IgD-negative memory B cell (primary cell): ENCODE data around the gene ACAA2. TPM values are rescaled to one million over a fixed set of nuclear protein-coding genes. Genes with fewer than 3 reads are reported as not detected.
"Not testable (repeated sequence)": the region's sequence is repeated elsewhere in the genome, so short reads cannot be mapped to it uniquely, and the experiment has no call there.

ENCODE experiments used
- H3K27ac Mint-ChIP-seq, 3 donors: one replicate each; pipeline ENCODE4 v1.8.0; 2020 to 2022; ENCODE audit warnings: mild to moderate bottlenecking in 3 of 3, mixed read lengths in 3 of 3, moderate library complexity in 1 of 3
- H3K27me3 Mint-ChIP-seq: one replicate; pipeline ENCODE4 v1.8.0; 2021; ENCODE audit warnings: mixed read lengths
- H3K36me3 Mint-ChIP-seq: one replicate; pipeline ENCODE4 v1.8.0; 2020; ENCODE audit warnings: mild to moderate bottlenecking, mixed read lengths
- H3K4me1 Mint-ChIP-seq, 3 donors: one replicate each; pipeline ENCODE4 v1.8.0; 2020 to 2022; ENCODE audit warnings: mixed read lengths in 3 of 3, mild to moderate bottlenecking in 1 of 3
- H3K4me3 Mint-ChIP-seq, 4 donors: one replicate each; pipeline ENCODE4 v1.8.0; 2020 to 2022; ENCODE audit warnings: mild to moderate bottlenecking in 4 of 4, mixed read lengths in 4 of 4, moderate library complexity in 3 of 4
- H3K9me3 Mint-ChIP-seq, 3 donors: one replicate each; pipeline ENCODE4 v1.8.0; 2020 to 2021; ENCODE audit warnings: mixed read lengths in 3 of 3, mild to moderate bottlenecking in 1 of 3
- polyA plus RNA-seq: library from polyadenylated mRNA; unstranded; fragments of 300-500 nt; fragmentation: Illumina TruSeq; gene quantifications from one replicate; pipeline ENCODE4 v1.2.3, GENCODE V29; 2021

Gene ACAA2
- polyA plus RNA-seq, 1 donor from 2014 or later, result 41.7 TPM

DNA sequence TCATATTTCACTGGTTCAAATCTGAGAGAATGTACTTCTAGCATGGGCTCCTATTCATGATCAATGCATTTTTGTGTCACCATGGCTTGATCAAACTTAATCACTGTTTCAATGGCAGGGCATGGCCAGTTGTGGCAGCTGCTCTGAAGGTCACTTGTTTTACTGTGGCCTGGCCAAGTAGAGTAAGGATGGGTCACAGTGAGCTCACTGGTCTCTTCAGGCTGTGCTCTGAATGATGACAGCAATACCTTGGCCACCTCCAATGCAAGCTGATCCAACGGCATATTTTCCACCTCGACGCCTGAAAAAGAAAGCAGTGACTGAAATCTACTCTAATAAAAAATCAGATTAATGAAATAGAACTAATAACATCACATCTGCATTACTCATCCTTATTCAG is 29.7 kb downstream of the ACAA2 start:
- H3K4me3 Mint-ChIP-seq, H3K27me3 Mint-ChIP-seq, H3K9me3 Mint-ChIP-seq, H3K27ac Mint-ChIP-seq, H3K4me1 Mint-ChIP-seq: not testable (repeated sequence)
- peaks cover 28% of the 10 kb centered on the region for H3K36me3 Mint-ChIP-seq

DNA sequence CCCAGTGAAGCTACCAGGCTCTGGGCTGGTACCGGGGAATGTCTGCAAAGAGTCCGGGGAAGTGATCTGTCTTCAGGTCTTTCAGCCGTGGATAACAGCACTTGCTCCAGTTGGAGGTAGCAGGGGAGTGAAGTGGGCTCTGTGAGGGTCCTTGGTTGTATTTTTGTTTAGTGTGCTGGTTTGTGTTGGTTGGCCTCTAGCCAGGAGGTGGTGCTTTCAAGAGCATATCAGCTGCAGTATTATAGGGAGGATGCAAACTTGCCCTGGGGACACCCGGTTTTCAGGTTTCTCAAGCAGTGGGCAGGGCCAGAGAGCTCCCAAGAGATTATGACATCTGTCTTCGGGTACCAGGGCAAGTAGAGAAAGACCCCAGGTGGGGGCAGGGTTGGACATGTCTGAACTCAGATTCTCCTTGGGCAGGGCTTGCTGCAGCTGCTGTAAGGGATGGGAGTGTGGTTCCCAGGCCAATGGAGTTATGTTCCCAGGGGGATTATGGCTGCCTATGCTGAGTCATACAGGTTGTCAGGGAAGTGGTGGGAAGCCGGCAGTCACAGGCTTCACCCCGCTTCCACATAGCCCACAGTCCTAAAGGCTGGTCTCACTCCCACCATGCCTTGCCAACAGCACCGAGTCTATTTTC is 34.4 kb downstream of the ACAA2 start:
- Mint-ChIP-seq H3K27ac (no peak overlapping the region), H3K4me1 (no peaks in the 10 kb centered on the region), H3K27me3 (no peaks in the 10 kb centered on the region), H3K4me3 (no peak overlapping the region), H3K9me3 (peaks cover 13 to 20% (median 15%) of the 10 kb centered on the region in 3 donors), H3K36me3 (peaks cover 23% of the 10 kb centered on the region)

DNA sequence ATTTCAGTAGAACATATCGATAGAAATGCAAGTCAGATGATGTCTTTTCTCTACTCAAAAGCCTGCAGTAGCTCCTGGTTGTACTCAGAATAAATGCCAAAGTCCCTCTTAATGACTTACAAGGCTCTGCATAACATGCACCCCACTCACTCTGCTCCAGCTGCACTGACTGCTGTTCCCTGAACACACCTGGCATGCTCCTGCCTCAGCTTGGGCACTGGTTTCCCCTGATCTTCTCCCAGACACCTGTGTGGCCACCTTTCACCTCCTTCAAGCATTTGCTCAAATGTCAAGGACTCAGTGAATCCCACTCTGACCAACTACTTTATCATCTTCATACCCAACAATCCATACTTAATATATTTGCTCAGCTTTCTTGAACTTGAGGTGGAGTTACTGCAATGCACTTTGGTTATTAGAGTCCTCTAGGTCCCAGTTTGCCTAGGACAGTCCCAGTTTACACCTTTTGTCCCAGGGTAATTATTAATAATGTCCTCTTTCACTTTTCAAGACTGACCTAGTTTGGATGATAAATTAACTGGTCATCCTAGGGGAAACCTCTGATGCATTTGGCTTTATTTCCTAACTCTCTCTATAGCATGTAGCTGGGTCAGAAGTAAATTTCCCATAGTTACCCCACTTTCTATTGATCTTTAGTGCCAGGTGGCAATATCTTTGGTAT is 44.1 kb downstream of the ACAA2 start:
- Mint-ChIP-seq H3K27me3 (peaks cover 2% of the 10 kb centered on the region), H3K4me3 (no peak overlapping the region), H3K9me3 (no peaks in the 10 kb centered on the region), H3K4me1 (no peaks in the 10 kb centered on the region), H3K27ac (no peak overlapping the region), H3K36me3 (no peaks in the 10 kb centered on the region)

DNA sequence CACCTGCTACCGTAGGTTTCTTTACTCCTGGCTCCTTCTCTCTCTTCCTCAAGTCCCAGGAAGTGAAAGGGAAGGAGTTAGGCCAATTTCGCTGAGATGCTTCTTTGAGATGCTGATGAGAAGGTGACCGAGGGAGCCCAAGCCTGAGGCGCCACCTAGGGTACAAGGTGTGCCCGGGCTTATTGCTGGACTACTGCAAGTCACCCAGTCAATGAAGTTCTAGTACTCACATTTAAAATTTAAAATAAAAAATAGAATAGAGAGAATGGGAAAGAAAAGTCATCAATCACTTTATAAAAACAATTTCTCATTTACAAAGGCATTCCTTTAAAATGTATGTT is 45.3 kb downstream of the ACAA2 start:
- no peaks in the 10 kb centered on the region for H3K9me3 Mint-ChIP-seq
- H3K4me3 Mint-ChIP-seq, result no peak overlapping the region
- H3K27me3 Mint-ChIP-seq, result peaks cover 2% of the 10 kb centered on the region
- H3K4me1 Mint-ChIP-seq, result no peaks in the 10 kb centered on the region
- H3K36me3 Mint-ChIP-seq, result no peaks in the 10 kb centered on the region
- no peak overlapping the region for H3K27ac Mint-ChIP-seq

DNA sequence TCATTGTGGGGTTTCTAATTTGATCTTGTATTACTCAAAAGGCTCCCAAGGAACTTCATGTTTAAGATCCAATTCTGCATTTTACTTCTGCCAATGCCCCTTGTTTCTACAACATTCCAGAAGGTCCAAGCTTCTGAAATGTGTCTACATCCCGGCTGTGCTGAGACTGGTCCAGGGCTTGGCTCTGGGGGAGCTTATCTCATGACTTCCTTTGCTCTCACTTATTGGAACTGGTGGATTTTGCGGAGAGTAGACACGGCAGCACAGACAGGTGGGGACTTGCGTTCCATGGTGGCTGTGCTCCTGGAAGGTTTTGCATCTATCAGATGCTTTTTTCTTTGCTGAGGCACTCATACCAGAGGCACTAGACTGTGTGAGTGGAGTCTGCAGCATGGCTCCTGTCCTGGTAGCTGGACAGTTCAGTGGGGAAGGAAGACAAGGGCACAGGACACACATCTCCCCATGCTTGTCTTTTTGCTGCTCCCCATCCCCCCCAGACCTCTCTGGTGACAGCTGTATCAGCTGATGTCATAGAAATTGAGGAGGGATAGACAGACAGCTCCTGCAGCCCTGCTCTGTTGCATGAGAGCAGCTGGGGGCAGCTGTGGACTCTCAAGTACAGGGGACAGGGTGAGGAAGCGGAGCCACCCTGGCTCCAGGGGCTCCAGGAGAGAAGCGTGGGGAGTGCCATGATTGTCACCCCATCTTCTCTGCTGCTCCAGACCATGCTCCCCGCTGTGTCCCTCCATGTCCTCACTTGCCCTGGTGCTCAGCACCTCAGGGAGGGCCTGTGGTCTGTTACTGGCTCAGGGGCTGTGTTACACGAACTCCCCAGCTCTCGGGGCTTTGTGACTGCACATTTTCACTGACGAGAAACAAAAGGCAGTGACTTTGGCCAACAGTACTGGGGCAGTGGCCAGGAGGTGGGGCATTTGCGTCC is 46.0 kb downstream of the ACAA2 start:
- Mint-ChIP-seq H3K27ac (no peak overlapping the region), H3K4me1 (no peaks in the 10 kb centered on the region), H3K27me3 (peaks cover 2% of the 10 kb centered on the region), H3K36me3 (no peaks in the 10 kb centered on the region), H3K4me3 (no peak overlapping the region), H3K9me3 (no peaks in the 10 kb centered on the region)

GRCh38 chr18:49766646-49767045 is 46.7 kb downstream of the ACAA2 start:
- Mint-ChIP-seq H3K4me3 (no peak overlapping the region), H3K4me1 (no peaks in the 10 kb centered on the region), H3K27me3 (peaks cover 2% of the 10 kb centered on the region), H3K36me3 (no peaks in the 10 kb centered on the region), H3K27ac (no peak overlapping the region), H3K9me3 (no peaks in the 10 kb centered on the region)

- peaks cover 2% of the 10 kb centered on the region for H3K27me3 Mint-ChIP-seq
- H3K36me3 Mint-ChIP-seq, result no peaks in the 10 kb centered on the region
- no peak overlapping the region for H3K4me3 Mint-ChIP-seq
- H3K9me3 Mint-ChIP-seq, result no peaks in the 10 kb centered on the region
- no peaks in the 10 kb centered on the region for H3K4me1 Mint-ChIP-seq
- H3K27ac Mint-ChIP-seq, result no peak overlapping the region
These were observed 49.3 kb downstream of the ACAA2 start for GRCh38 chr18:49764032-49764431.

DNA sequence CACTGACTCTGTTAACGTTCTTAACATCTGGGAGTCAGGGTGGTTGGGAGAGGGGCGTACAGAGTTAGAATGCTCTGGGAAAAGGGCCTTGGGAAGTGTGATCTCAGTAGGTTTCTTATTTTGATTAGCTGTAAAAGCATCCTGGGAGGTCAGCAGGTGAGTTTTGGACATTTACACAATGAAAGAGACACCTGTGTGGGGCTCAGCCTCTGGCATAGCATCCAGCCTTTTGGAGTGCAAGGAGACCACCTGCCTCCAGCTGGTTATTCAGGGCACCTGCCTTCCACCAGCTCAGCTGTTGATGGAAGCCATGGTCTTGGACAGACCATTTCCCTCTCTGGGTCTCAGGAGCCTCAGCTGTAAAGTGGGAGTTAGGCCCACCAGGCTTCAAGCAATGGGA is 49.7 kb downstream of the ACAA2 start:
- H3K27ac Mint-ChIP-seq, result no peak overlapping the region

GRCh38 chr18:49762191-49763077 is 50.9 kb downstream of the ACAA2 start:
- no peak overlapping the region for H3K4me3 Mint-ChIP-seq
- no peak overlapping the region for H3K27ac Mint-ChIP-seq
- H3K9me3 Mint-ChIP-seq, result no peaks in the 10 kb centered on the region
- H3K4me1 Mint-ChIP-seq, result no peaks in the 10 kb centered on the region
- H3K36me3 Mint-ChIP-seq, result no peaks in the 10 kb centered on the region
- no peaks in the 10 kb centered on the region for H3K27me3 Mint-ChIP-seq

More for the DNA sequence above, 49.7 kb downstream of the ACAA2 start:
- H3K9me3 Mint-ChIP-seq, result no peaks in the 10 kb centered on the region
- H3K4me3 Mint-ChIP-seq, result no peak overlapping the region
- no peaks in the 10 kb centered on the region for H3K27me3 Mint-ChIP-seq
- no peaks in the 10 kb centered on the region for H3K36me3 Mint-ChIP-seq
- H3K4me1 Mint-ChIP-seq, result no peaks in the 10 kb centered on the region

GRCh38 chr18:49761771-49762170 is 51.6 kb downstream of the ACAA2 start:
- Mint-ChIP-seq H3K4me3 (no peak overlapping the region), H3K27me3 (no peaks in the 10 kb centered on the region), H3K9me3 (no peaks in the 10 kb centered on the region), H3K4me1 (no peaks in the 10 kb centered on the region), H3K36me3 (no peaks in the 10 kb centered on the region), H3K27ac (no peak overlapping the region)

DNA sequence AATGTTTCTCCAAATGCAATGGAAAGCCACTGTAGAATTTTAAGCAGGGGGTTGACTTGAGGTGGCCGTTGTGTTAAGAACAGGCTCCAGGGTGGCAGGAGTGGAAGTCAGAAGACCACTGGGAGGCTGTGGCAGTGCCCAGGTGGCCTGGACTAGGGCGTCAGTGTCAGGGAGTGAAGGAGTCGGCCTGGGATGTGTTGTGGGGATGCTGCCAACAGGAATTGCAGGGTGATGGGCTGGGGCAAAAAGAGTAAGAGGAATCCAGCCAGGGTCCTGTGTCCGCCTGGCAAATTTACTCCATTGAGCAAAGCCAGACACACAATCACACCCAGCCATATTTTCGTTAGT is 55.1 kb downstream of the ACAA2 start:
- Mint-ChIP-seq H3K4me3 (no peak overlapping the region), H3K27ac (no peak overlapping the region), H3K27me3 (peaks cover 3% of the 10 kb centered on the region), H3K4me1 (no peaks in the 10 kb centered on the region), H3K36me3 (no peaks in the 10 kb centered on the region), H3K9me3 (peaks cover 0 to 6% (median 3%) of the 10 kb centered on the region in 3 donors)

DNA sequence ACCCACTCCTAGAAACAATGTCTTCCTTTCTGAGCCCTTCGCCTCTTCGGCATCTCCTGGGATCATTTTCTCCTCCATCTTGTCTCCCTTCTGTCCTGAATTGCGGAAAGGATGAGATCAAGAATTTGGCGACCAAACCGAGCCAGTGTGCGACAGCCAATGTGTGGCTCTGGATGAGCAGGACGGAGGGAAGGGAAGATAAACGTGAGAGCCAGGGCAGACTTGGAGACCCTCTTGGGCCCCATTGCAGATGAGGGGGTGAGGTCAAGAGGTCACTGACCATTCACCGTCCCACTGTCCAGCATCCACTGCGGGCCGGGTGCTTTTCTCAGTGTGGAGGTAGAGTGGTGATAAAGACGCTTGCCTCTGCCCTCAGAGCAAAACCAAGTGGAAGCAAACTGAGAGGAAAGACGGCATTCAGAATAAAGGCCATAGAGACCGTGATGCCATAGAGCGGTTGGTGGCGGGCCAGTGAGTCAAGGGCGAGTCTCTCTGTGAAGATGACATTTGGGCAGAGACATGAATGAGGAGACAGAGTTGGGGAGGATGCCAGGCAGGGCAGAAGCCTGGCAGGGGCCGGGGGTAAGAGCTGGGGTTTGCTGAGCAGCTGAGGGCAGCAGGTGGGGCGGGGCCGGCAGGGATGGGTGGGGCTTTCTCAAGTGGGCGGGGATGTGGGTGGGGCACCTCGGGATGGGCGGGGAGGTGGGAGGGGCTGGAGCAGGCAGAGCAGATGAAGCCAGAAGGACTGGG is 55.6 kb downstream of the ACAA2 start:
- Mint-ChIP-seq H3K27ac (no peak overlapping the region), H3K4me3 (no peak overlapping the region)

DNA sequence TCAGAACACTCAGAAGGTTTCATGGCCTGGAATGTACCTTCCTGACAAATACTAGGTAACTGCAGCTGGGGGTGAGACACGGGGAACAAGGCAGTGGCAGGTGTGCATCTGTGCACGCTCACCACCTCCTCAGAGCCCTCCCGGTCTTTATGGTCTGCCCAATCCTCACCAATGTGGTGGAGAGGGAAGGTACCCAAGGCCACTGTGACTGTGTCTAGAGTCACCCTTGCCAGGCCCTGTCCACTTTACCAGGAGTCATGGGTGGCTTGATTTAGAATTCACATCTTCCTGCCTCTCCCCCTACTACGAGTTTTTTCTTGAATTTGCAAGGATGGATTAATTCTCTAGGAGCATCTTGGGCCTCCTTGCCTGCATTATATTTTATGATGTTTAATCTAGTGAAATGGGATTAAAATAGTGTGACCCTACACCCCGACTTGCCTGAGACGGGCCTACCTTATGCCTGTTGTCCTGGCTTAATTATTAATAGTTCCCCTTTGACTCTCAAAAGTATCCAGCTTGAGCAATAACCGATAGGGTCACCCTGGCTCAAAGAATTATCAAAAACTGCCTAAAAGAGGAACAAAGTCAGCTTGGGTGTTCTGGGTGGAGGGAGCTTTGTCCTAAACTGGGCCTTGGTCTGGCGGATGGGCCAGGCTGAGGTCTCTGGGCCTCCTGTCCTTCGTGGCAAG is 56.5 kb downstream of the ACAA2 start:
- Mint-ChIP-seq H3K27ac (no peak overlapping the region), H3K4me1 (no peaks in the 10 kb centered on the region), H3K27me3 (peaks cover 7% of the 10 kb centered on the region), H3K4me3 (no peak overlapping the region), H3K36me3 (no peaks in the 10 kb centered on the region), H3K9me3 (peaks cover 0 to 6% (median 3%) of the 10 kb centered on the region in 3 donors)

More for the DNA sequence above, 55.6 kb downstream of the ACAA2 start:
- no peaks in the 10 kb centered on the region for H3K36me3 Mint-ChIP-seq
- H3K4me1 Mint-ChIP-seq, result no peaks in the 10 kb centered on the region
- peaks cover 6% of the 10 kb centered on the region for H3K27me3 Mint-ChIP-seq
- peaks cover 0 to 6% (median 3%) of the 10 kb centered on the region in 3 donors for H3K9me3 Mint-ChIP-seq

DNA sequence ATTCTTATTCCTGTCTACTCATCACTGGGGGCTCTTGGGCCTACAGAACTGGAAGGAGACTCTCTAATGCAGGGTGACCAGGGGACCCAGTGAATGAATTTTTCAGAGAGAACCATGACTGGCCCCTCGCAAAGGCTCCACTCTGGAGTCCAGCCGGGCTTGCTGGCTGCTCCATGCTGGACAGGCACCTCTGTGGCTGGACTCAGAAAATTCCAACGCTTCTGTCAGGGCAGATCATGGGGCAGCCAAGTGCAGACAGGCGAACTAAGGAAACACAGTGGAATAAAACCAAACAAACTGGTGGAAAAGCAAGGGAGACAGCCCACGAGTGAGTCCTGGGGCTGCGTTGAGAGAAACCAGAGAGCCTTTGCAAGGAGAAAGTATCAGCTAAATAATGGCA is 57.2 kb downstream of the ACAA2 start:
- no peaks in the 10 kb centered on the region for H3K36me3 Mint-ChIP-seq
- H3K27me3 Mint-ChIP-seq, result peaks cover 7% of the 10 kb centered on the region
- no peak overlapping the region for H3K4me3 Mint-ChIP-seq
- H3K27ac Mint-ChIP-seq, result peak overlapping the region in 1 of 3 donors; percentile 76
- no peaks in the 10 kb centered on the region for H3K4me1 Mint-ChIP-seq
- peaks cover under 1 to 6% (median 3%) of the 10 kb centered on the region in 3 donors for H3K9me3 Mint-ChIP-seq
